Measurements from ENCODE around the gene SYTL4.
A peak's percentile ranks its signal among the peaks of the same experiment; 100 is the strongest.
"Not testable (repeated sequence)": the region's sequence is repeated elsewhere in the genome, so short reads cannot be mapped to it uniquely, and the experiment has no call there.

Gene SYTL4

DNA sequence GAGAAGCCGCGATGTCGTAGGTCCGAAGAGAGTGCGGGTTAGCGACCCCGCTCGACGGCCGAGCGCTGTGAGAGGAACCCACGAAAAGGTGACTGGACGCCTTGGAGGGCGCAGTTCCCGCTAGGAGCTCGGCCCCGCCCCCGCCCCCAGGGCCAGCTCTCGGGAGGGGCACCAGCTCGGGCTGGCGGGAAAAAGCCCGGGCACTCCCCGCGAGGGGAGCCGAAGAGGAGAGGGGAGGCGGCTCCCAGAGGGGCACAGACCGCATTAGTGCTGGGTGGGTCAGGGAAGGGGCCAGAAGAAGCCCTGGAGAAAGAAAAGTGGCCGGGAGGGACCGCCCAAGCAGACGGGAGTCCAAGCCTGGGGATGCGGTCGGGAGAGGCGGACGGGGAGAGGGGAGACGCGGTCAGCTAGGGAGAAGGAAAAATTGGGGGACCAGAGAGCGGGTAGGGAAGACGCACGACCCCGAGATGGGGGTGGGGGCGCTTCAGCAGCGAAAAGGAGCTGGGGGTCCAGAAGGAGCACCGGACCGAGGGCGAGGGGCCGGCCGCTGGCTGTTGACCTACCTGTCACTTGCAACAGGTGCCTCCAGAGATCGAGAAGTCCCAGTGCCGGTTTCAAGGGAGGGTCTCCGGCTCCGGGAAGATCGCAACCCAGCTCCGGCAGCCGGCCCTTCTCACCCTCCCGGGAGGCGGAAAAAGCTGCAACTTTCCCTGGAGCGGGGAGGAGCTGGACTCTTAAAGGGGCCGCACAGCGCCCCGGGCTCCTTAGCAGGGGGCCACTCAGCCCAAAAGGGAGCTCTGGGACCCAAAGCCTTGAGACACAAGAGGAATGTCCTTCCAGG lies at the start of gene SYTL4:
Gene SYTL4, minus strand, starts transcription at position 681 of the 841 bp plus-strand sequence. CDS start 30,084 bp downstream, outside the sequence.
- peak; percentile 58 for DNase-seq (ENCODE audit: low spot score)

DNA sequence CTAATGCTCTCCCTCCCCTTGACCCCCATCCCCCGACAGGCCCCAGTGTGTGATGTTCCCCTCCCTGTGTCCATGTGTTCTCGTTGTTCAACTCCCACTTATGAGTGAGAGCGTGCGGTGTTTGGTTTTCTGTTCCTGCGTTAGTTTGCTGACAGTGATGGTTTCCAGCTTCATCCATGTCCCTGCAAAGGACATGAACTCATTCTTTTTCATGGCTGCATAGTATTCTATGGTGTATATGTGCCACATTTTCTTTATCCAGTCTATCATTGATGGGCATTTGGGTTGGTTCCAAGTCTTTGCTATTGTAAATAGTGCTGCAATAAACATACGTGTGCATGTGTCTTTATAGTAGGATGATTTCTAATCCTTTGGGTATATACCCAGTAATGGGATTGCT lies 37.5 kb upstream of the SYTL4 start:
- DNase-seq (ENCODE audit: low spot score): not testable (repeated sequence)

DNA sequence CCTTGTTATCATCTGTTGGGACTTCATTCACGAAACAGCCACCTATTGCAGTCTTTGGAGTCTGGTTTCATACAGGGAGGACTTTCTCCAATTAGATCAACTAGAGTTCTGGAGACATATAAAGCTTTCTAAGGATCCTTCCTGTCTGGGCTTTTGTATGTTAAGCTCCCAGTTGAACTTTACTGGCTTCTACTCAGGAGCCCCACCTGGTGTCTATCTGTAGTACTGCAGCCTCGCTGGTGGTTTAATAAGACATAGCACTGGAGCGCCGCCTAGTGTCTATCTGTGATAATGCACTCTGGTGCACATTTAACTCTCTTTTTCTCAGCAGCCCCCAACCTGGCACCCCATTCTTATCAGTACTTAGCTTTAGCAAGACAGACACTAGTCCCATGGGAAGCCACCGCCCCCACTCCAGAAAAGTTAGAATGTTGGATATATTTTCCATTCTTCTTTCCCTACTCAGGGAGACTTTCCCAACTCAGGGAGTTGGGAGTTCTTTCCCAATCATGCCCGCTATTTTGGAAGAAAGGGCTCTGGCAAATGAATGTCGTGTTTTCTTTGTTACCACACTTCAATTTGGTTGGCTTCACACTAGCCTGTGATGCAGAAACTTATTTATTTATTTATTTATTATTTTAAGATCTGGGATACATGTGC lies 36.9 kb upstream of the SYTL4 start:
- DNase-seq (ENCODE audit: low spot score): peak; percentile 84

DNA sequence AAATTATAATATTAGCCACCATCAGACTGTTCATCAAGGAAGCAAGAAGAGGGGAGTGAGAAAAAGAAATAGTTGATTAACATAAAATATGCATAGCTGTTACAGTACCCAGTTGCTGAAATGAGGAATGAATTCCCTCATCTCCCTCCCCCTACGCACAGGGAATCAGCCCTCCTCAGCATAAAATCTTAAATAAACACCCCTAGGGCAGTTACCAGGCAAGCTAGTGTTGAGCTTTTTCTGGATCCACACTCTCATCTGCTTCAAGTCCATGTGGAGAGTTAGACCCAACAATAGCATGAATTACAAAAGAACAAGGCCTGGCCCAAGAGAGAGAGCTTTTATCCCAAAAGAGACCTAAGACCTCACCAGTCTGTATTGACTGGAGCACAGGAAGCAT lies 19.0 kb upstream of the SYTL4 start:
- DNase-seq (ENCODE audit: low spot score): no peak

DNA sequence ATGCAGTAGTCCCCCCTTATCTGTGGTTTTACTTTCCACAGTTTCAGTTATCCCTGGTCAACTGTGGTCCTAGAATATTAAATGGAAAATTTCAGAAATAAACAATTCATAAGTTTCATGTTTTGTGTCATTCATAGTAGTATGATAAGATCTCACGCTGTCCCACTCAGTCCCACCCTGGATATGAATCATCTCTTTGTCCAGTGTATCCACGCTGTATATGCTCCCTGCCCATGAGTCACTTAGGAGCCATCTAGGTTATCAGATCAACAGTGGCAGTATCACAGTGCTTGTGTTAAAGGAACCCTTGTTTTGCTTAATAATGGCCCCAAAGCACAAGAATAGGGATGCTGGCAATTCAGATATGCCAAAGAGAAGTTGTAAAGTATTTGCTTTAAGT lies 16.2 kb upstream of the SYTL4 start:
- no peak for DNase-seq (ENCODE audit: low spot score)

DNA sequence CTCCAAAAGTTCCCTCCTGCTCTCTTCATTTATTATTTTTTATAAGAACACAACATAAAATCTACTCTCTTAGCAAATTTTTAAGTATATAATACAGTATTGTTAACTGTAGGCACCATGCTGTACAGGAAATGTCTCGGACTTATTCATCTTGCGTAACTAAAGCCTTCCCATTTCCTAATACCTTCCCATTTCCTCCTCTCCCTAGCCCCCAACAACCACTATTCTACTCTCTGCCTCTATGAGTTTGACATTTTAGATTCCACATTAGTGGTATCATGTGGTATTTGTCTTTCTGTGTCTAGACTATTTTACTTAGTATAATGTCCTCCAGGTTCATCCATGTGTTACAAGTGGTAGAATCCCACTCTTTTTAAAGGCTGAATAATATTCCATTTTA lies 15.8 kb upstream of the SYTL4 start:
- no peak for DNase-seq (ENCODE audit: low spot score)

DNA sequence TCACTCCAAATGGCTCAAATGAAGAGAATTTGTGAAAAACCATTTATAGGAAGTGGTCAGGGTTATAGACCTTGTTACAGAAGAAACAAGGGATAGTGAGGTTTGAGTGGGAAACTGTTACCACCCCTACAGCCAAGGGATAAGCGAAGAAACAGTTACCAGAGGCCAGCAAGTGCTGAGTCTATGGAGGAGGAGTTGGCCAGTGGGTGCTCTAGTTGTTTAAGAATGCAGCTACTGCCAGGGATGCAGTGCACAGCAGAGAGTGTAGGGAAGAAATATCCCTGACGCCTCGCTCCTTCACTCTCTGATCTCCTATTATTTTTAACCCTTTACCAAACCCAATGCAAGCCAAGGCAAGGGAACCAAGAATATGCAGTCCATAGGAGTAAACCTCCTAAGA lies 15.2 kb upstream of the SYTL4 start:
- no peak for DNase-seq (ENCODE audit: low spot score)

DNA sequence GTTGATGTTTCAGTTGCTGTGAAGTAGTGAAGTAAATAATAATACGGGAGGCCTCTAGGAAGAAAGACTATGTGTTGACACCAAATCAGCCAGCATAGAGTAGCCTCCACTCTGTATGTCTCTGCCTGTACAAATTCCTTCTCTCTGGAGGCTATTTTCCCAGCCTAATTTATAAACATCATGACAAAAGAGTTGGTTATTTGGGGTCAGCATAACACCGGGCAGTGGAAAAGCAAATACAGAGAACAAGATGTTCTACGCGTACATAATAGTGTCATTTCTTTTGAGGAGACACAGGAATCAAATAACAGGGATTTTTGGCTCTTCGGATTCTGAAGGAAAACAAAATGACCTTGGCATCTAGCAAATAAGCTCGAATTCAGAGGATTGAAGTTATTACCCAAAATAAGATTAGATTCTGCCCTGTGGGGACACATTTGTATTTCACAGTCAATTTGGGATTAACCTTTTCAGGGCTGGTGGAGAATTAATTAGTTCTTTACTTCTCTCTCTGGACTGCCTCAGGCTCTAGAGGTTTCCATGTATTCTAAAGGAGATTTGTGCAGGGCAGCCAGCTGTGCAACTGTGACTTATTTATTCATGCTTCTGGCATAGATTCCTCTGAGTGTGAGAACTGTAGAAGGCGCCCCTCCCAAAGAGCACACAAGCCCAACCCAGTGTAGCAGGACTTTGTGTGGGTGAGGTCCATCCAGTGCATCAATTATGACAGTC lies 14.1 kb upstream of the SYTL4 start:
- DNase-seq (ENCODE audit: low spot score): no peak

DNA sequence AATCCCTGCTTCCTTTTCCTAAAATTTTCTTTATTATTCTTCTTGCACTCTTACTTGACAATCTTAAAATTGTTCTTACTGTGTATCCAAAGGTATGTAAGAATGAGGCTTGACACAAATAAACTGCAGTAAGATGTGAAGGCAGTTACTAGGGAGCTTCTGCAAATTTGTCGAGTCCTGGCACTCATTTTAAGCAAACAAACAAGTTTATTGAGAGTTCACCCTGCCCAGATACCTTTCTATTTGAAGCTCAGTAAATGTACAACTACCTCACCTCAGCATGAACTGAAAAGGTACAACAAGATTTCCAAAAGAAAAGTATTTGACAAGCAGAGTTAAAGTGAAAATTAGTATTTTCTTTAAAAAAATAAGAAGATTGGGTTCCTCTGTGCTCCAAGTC lies 13.3 kb upstream of the SYTL4 start:
- DNase-seq (ENCODE audit: low spot score): no peak

DNA sequence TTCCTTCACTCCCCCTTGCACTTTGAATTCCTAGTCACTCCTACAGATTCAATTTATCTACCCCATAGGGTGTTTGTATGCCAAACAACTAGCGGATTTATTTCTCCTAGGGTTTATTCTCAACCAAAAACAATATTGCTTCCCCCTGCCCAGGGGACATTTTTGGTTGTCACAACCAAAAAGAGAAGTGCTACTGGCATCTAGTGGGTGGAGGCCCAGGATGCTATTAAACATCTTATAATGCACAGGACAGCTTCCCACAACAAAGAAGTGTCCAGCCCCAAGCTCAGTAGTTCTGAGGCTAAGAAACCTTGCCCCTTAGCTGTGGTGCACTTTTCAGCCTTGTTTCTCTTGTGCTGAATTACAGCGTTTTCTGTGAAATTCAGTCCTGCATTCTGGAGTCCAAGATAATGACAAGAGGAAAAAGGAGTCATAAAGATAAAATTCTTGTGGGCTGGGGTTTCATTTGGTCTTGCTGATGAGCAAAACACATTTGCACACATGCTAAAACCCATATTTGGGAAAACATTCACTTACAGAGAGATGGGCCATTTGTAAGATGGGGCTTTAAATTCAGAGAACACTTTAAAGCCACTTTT lies 11.2 kb upstream of the SYTL4 start:
- DNase-seq (ENCODE audit: low spot score): no peak

DNA sequence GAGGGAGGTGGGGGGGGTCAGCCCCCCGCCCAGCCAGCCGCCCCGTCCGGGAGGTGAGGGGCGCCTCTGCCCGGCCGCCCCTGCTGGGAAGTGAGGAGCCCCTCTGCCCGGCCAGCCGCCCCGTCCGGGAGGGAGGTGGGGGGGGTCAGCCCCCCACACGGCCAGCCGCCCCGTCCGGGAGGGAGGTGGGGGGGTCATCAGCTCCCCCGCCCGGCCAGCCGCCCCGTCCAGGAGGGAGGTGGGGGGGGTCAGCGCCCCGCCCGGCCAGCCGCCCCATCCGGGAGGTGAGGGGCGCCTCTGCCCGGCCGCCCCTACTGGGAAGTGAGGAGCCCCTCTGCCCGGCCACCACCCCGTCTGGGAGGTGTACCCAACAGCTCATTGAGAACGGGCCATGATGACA lies 7.9 kb downstream of the SYTL4 start:
- DNase-seq (ENCODE audit: low spot score): not testable (repeated sequence)

DNA sequence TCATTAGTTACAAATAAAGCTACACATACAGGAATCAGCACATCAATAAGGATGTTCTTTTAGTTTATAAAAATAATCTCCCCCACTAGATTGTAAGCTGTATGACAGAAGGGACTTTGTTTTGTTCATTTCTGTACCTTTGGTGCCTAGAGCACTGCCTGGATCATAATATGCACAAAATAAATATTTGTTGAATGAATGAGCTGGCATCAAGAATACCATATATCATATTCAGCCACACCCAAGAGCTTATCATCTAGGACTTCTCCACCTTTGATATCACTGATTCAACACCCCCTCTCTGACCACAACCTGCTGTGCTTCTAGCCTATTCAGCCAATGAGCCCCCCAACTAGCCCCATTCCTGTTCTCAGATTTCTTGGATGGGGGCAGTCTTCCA lies 10.6 kb downstream of the SYTL4 start:
- no peak for DNase-seq (ENCODE audit: low spot score)

DNA sequence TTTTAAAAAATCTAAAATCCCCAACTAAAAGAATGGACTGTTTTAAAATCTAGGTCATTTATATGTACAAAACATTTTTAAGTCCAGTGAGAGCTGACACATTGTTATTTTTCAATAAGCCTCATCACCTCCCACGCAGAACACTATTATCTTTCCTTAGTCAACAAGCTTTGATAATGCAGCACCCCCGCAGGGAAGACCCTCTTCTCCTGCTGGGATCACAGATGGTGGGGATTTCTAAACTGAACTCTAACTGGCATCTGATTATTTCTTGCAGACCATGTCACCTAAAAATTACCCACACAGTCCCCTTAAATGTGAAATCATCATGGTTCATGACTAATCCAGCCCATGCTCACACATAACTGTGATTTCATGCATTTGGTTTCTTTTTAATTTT lies 11.6 kb downstream of the SYTL4 start:
- DNase-seq (ENCODE audit: low spot score): no peak

DNA sequence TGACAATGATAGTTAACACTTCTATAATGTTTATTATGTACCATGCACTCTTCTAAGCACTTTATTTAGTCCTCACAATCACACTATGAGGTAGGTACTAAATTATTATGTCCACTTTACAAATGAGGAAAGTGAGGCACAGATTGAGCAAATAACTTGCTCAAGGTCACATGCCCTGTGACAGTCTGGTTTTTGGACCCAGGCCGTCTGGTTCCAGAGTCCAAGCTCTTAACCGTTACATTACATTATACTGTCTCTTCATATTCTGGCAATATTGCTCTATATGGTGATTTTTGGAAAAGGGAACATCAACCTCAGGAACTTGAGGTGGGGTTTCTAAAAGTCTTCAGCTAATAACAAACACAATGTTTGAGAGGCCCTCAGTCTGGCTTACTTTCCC lies 12.8 kb downstream of the SYTL4 start:
- DNase-seq (ENCODE audit: low spot score): no peak

DNA sequence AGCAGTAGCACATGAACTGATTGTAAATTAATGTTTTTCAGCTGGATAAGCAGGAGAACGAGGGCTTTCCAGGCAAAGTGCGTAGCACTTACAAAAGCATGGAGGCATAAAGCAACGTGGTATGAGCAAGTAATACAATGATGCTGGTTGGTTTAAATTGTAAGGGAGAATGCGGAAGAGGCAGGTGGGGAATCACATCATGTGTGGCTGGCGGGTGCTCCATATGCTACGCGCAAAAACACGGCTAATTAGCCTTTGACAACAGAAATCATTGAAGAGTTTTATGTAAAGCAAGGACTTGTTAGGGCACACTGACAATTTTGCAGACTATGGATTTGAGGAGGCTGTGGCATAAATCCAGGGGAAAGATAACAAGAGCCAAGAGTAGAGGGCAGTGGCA lies 14.6 kb downstream of the SYTL4 start:
- no peak for DNase-seq (ENCODE audit: low spot score)

DNA sequence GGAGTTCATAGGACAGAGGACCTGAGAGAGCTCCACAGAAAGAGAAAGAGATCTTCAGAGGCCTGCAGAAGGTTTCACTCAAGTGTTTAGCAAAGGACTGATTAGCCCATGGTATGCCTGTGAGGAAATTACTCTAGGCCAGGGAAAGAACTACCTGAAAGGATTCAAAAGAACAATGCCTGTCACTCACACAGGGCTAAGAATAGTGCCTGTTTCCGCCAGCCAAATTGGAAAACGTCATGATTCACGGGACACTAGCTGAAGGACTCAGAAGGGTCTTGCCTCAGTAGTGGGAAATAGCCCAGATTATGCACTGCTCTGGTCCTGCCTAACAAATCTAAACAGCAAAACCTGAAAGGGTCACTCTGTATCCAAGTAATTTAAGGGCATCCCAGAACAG lies 21.1 kb downstream of the SYTL4 start:
- no peak for DNase-seq (ENCODE audit: low spot score)

DNA sequence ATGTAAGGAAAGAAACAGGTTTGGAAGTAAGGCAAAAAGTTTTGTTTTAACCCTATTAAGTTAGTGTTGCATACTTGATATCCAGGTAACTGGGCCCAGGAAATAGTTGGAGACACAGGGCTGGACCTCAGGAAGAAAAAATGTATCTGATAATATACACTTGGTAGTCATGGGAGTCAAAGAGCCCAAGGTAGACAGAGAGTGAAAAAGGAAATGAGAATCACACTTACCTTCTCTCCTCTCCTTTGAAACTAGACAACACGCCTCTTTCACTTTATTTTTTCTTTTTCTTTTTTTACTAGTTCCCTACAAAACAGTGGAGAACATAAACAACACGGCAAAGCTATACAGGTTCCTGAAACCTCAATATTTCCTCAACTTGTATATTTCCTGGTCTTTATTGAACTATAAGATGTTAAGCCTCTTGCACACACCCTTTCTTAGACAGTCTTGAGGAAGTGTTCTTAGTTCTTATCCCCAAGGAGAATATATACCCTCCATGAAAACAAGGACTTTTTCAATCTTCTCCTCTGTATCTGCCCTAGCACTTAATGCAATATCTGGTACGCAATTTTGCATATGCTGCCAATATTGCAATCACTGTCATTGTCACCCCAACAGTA lies 27.2 kb downstream of the SYTL4 start:
- no peak for DNase-seq (ENCODE audit: low spot score)

DNA sequence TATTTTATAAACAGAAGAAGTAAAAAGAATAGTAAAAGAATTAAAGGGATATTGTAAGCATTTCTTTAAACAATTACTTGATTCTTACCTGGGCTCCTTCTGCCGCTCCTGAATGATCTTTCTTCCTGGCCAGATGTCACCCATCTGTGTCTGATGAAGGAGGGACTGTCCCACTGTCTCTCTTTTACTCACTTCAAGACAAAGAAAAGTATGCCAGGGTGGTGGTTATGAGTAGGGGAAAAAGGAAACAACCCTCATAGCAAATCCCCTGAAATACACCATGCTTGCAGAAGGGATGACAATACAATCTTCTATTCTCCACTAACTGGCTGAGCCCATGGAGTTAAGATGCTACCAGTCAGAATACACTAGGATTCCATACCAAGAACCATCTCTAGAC lies 31.1 kb downstream of the SYTL4 start:
- no peak for DNase-seq (ENCODE audit: low spot score)

DNA sequence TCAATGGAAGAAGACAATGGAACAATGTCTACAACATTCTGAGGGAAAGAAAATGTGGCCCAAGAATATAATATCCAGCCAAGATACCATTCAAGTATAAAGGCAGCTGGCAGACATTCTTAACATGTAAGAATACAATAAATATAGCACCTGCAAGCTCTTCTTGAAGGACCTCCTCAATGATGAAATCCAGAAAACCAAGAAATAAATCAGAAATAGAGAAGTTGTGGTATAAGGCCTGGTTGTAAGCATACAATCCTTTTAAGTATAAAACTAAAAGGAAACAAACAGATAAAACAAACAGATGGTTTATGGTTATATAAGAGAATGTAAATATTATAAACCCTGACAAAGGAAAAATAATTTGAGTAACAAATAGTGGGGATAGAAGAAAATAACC lies 33.4 kb downstream of the SYTL4 start:
- no peak for DNase-seq (ENCODE audit: low spot score)

DNA sequence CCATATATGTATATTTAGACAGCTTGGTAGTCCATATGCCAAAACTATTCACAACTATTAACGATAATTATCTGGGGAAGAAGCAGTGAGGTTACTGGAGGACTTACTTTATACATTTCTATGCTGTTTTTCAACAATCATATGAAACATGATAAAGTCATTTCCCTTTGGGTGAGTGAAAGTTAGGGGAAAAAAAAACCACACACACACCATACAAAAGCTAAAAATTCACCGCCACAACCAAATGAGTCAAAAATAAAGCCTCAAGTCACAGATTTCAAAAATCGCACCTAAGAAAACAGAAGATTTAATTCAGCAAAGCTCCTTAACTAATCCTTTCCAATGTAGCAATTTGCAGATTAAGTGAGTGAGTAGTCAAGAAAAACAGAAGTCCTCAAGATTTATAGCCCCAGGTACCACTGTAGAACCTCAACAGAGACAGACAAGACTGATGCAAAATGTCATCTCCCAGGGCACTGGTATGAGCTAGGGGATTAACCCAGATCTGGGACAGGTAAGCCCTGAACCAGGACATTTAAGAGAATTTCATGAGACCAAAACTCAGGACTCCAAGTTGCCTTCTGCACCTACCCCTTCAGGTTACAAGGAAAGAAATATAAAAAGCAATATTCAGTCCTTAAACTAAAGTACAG lies 35.1 kb downstream of the SYTL4 start:
- no peak for DNase-seq (ENCODE audit: low spot score)

DNA sequence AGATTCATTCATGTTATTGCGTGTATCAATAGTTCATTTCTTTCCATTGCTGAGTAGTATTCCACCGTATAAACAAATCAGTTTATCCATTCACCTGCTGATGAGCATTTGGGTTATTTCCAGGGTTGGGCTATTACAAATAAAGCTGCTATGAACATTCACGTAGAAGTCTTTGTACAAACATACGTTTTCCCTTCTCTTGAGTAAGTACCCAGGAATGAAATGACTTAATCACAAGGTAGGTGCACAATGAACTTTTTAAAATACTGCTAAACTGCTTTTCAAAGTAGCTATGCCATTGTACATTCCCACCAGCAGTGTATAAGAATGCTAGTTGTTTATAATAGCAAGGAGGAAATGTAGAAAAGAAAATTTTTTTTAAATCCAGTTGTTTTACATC lies 35.9 kb downstream of the SYTL4 start:
- DNase-seq (ENCODE audit: low spot score): no peak

DNA sequence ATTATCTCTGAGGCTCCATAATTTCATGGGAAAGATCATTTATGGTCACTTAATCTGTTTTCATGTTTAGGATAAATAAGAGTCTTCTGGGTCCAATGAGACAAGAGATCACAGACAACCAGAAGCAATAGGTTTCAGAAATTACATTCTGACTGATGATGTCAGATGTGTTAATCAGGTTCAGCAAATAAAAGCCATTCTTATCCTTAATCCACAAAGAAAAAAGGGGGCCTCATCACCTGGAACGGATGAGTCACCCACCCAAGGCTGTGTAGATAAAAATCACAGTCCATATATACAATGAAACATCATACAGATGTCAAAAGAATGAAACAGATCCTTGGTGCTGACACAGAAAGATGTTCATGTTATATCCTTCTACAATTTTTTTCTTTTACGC lies 36.6 kb downstream of the SYTL4 start:
- no peak for DNase-seq (ENCODE audit: low spot score)
